ENCODE measurements around the gene TSPAN13. TPM values are rescaled to one million over a fixed set of nuclear protein-coding genes. Genes with fewer than 3 reads are reported as not detected.
A peak's percentile ranks its signal among the peaks of the same experiment; 100 is the strongest.

Gene TSPAN13
- total RNA-seq = 10 to 100 TPM; 21.5 to 53.9 (median 33.1) TPM

GRCh38 chr7:16753102-16753931, at the start of gene TSPAN13:
TSPAN13 (plus strand) TSS chr7:16753755; CDS start chr7:16753968, 213 bp downstream.
- Histone ChIP-seq H3K4me1 (no peaks in the 10 kb centered on the region), H3K27me3 (no peaks in the 10 kb centered on the region), H3K4me3 (peak within 1 kb of the TSS; percentile 57 to 79 (median 62)), H3K36me3 (no peaks in the 10 kb centered on the region), H3K9me3 (no peaks in the 10 kb centered on the region), H3K27ac (peak within 1 kb of the TSS; percentile 59 to 79 (median 73))
- TF ChIP-seq CTCF (IDR thresholded peaks at IDR 0.05) (no peak), POLR2A (IDR thresholded peaks at IDR 0.05) (peak; percentile 82 to 83)
- peak; percentile 85 to 96 (median 94) for DNase-seq

GRCh38 chr7:16708511-16708910, 45.0 kb upstream of the TSPAN13 start:
- peaks cover 0 to 24% (median 0%) of the 10 kb centered on the region in 3 donors for H3K36me3 ChIP-seq
- H3K4me1 ChIP-seq = no peaks in the 10 kb centered on the region
- no peak for TF ChIP-seq POLR2A (IDR thresholded peaks at IDR 0.05)
- TF ChIP-seq CTCF (IDR thresholded peaks at IDR 0.05) = no peak
- H3K9me3 ChIP-seq = no peaks in the 10 kb centered on the region
- no peak overlapping the region for H3K4me3 ChIP-seq
- no peak for DNase-seq
- H3K27ac ChIP-seq = no peak overlapping the region
- H3K27me3 ChIP-seq = no peaks in the 10 kb centered on the region

- no peak for TF ChIP-seq POLR2A (IDR thresholded peaks at IDR 0.05)
- no peak for TF ChIP-seq CTCF (IDR thresholded peaks at IDR 0.05)
- H3K27ac ChIP-seq = no peak overlapping the region
- H3K27me3 ChIP-seq = no peaks in the 10 kb centered on the region
- no peaks in the 10 kb centered on the region for H3K9me3 ChIP-seq
- DNase-seq = no peak
- H3K4me3 ChIP-seq = no peak overlapping the region
- H3K4me1 ChIP-seq = no peaks in the 10 kb centered on the region
- peaks cover 0 to 22% (median 0%) of the 10 kb centered on the region in 3 donors for H3K36me3 ChIP-seq
Observed at GRCh38 chr7:16708980-16709379, 44.6 kb upstream of the TSPAN13 start.

- Histone ChIP-seq H3K27me3 (no peaks in the 10 kb centered on the region), H3K27ac (no peak overlapping the region), H3K9me3 (no peaks in the 10 kb centered on the region), H3K4me1 (no peaks in the 10 kb centered on the region), H3K4me3 (no peak overlapping the region), H3K36me3 (peaks cover 0 to 10% (median 0%) of the 10 kb centered on the region in 3 donors)
- DNase-seq = no peak
- no peak for TF ChIP-seq POLR2A (IDR thresholded peaks at IDR 0.05)
- no peak for TF ChIP-seq CTCF (IDR thresholded peaks at IDR 0.05)
Observed at GRCh38 chr7:16710651-16711050, 42.9 kb upstream of the TSPAN13 start.

GRCh38 chr7:16711730-16712129, 41.8 kb upstream of the TSPAN13 start:
- Histone ChIP-seq H3K9me3 (no peaks in the 10 kb centered on the region), H3K27ac (no peak overlapping the region), H3K4me3 (no peak overlapping the region), H3K36me3 (peaks cover 0 to under 1% (median 0%) of the 10 kb centered on the region in 3 donors), H3K4me1 (no peaks in the 10 kb centered on the region), H3K27me3 (no peaks in the 10 kb centered on the region)
- no peak for DNase-seq
- TF ChIP-seq POLR2A (IDR thresholded peaks at IDR 0.05) (no peak), CTCF (IDR thresholded peaks at IDR 0.05) (no peak)

All from Peyer's patch (tissue), 4 donors.